Fibroblast of pulmonary artery (primary cell): ENCODE data around the gene ZNF260.
"Not testable (repeated sequence)": the region's sequence is repeated elsewhere in the genome, so short reads cannot be mapped to it uniquely, and the experiment has no call there.

Source experiments
- DNase-seq: peaks from one replicate; pipeline ENCODE4 v3.0.0-alpha.2; 2010; ENCODE audit warnings: low read depth
- H3K4me3 ChIP-seq: replicated peaks from 2 replicates; pipeline ENCODE4 v1.5.1; 2011; ENCODE audit warnings: low read depth, mild to moderate bottlenecking, control low read depth, low read length, moderate library complexity
- TF ChIP-seq, protein P1 (sequence below): IDR thresholded peaks from 2 replicates; pipeline ENCODE4 v1.5.1; 2011; ENCODE audit warnings: mild to moderate bottlenecking, control low read depth, low read length, inconsistent platforms; ENCODE audit errors: missing control alignments

The ZNF260 gene

GRCh38 chr19:36514012-36514612, 14.0 kb downstream of the ZNF260 start:
- no peak overlapping the region for H3K4me3 ChIP-seq
- TF ChIP-seq, protein P1, sequence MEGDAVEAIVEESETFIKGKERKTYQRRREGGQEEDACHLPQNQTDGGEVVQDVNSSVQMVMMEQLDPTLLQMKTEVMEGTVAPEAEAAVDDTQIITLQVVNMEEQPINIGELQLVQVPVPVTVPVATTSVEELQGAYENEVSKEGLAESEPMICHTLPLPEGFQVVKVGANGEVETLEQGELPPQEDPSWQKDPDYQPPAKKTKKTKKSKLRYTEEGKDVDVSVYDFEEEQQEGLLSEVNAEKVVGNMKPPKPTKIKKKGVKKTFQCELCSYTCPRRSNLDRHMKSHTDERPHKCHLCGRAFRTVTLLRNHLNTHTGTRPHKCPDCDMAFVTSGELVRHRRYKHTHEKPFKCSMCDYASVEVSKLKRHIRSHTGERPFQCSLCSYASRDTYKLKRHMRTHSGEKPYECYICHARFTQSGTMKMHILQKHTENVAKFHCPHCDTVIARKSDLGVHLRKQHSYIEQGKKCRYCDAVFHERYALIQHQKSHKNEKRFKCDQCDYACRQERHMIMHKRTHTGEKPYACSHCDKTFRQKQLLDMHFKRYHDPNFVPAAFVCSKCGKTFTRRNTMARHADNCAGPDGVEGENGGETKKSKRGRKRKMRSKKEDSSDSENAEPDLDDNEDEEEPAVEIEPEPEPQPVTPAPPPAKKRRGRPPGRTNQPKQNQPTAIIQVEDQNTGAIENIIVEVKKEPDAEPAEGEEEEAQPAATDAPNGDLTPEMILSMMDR, result no peak
- no peak for DNase-seq

- TF ChIP-seq, protein P1, result no peak
- no peak for DNase-seq
These were observed 19.7 kb downstream of the ZNF260 start for GRCh38 chr19:36508325-36508724.

DNA sequence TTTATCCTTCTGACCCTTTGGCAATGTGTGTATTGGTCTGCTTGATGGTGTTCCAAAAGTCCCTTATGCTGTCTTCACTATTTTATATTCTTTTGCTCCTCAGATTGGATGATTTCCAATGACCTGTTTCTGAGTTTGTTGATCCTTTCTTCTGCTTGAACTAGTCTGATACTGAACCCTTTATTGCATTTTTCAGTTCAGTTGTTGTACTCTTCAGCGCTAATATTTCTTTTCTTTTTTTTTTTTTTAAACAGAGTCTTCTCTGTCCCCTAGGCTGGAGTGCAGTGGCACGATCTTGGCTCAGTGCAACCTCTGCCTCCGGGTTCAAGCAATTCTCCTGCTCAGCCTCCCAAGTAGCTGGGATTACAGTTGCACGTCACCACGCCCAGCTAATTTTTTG, 26.1 kb downstream of the ZNF260 start:
- DNase-seq, result no peak
- no peak overlapping the region for H3K4me3 ChIP-seq
- TF ChIP-seq, protein P1, result no peak

More at GRCh38 chr19:36508325-36508724, 19.7 kb downstream of the ZNF260 start:
- no peak overlapping the region for H3K4me3 ChIP-seq

DNA sequence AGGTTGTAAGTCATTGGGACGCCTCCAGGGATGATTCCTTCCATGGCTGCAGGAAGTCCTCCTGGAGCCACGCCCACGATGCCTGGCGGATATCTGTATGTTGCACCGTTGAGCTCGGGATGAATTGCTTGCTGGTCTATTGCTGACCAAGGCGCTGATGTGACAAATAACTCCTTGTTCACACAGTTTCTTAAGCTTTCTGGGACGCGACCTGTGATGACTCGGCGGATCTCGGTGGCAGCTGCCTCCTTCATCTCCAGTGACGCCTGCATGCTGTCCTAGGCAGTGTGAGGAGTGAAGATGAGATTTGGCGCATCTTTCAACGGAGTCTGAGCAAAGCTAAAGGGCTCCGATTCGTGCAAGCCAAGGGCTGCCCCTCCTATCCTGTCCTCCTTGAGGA, 31.1 kb downstream of the ZNF260 start:
- TF ChIP-seq, protein P1, result no peak
- DNase-seq, result no peak
- H3K4me3 ChIP-seq, result no peak overlapping the region

GRCh38 chr19:36492689-36493453, 35.2 kb downstream of the ZNF260 start:
- TF ChIP-seq, protein P1, result peak; percentile 59
- H3K4me3 ChIP-seq, result not testable (repeated sequence)
- DNase-seq, result peak; percentile 73

GRCh38 chr19:36490846-36491245, 37.2 kb downstream of the ZNF260 start:
- H3K4me3 ChIP-seq, result not testable (repeated sequence)

GRCh38 chr19:36489920-36490415, 38.1 kb downstream of the ZNF260 start:
- peak overlapping the region; percentile 93 for H3K4me3 ChIP-seq
- TF ChIP-seq, protein P1, result no peak
- peak; percentile 96 for DNase-seq

More at GRCh38 chr19:36490846-36491245, 37.2 kb downstream of the ZNF260 start:
- DNase-seq, result not testable (repeated sequence)
